T-helper 1 cell treated with Interleukin-12 subunit alpha and Interleukin-12 subunit beta and Interleukin-4 antibody, amounts not matched to agents 30 ng/mL and 1 ng/mL, for 36 hours (primary cell): ENCODE measurements around the gene MRGPRX3. TPM values are rescaled to one million over a fixed set of nuclear protein-coding genes. Genes with fewer than 3 reads are reported as not detected.
"Not testable (repeated sequence)": the region's sequence is repeated elsewhere in the genome, so short reads cannot be mapped to it uniquely, and the experiment has no call there.

Experiments
- intact Hi-C: fragments of 100-400 bp; cut with micrococcal nuclease; formaldehyde crosslinking; loops from one replicate; pipeline ENCODE4 v1.15.1; 2024
- total RNA-seq: library from RNA; stranded (reverse); gene quantifications from 2 replicates; pipeline ENCODE4 v1.2.3, GENCODE V29; 2022

The MRGPRX3 gene
- not detected in 2 replicates for total RNA-seq

- intact Hi-C loops: no loop called here
Observed at GRCh38 chr11:18132341-18132740, at the start of gene MRGPRX3. Gene MRGPRX3 (plus strand): TSS chr11:18132571. CDS start chr11:18137203, 4,632 bp downstream.

- intact Hi-C loops: no loop called here
Observed at GRCh38 chr11:18088366-18088765, 44.0 kb upstream of the MRGPRX3 start.

- intact Hi-C loops: no loop called here
Observed at GRCh38 chr11:18088966-18089365, 43.4 kb upstream of the MRGPRX3 start.

- intact Hi-C loops: no loop called here
Observed at GRCh38 chr11:18091731-18092130, 40.6 kb upstream of the MRGPRX3 start.

GRCh38 chr11:18093959-18094358 is 38.4 kb upstream of the MRGPRX3 start:
- intact Hi-C loops: no loop called here

- intact Hi-C loops: no loop called here
Observed at GRCh38 chr11:18100926-18101656, 31.3 kb upstream of the MRGPRX3 start.

- intact Hi-C loops: loop anchor here (1.0 to 5.0 kb wide), 7 partner anchors 217 to 1366 kb away; partner anchors contain the start of genes C11orf58, E2F8, GTF2H1 and HPS5
Observed at GRCh38 chr11:18105086-18105801, 27.1 kb upstream of the MRGPRX3 start.

GRCh38 chr11:18105802-18106574 is 26.4 kb upstream of the MRGPRX3 start, which contains the start of gene SAAL1:
Gene SAAL1 (minus strand): TSS chr11:18106082. CDS start chr11:18106041, 41 bp downstream.
- intact Hi-C loops: loop anchor here (1.0 to 5.0 kb wide), 14 partner anchors 93 to 1367 kb away; partner anchors contain the start of genes C11orf58, E2F8, GTF2H1 and HPS5

GRCh38 chr11:18106688-18107087 is 25.7 kb upstream of the MRGPRX3 start:
- intact Hi-C loops: loop anchor here (1.0 to 5.0 kb wide), 12 partner anchors 93 to 1136 kb away; partner anchors contain the start of genes E2F8, GTF2H1, HPS5 and LDHA

GRCh38 chr11:18108254-18108653 is 24.1 kb upstream of the MRGPRX3 start:
- intact Hi-C loops: loop anchor here (5.0 kb wide), 5 partner anchors 214 to 1134 kb away; partner anchors contain the start of genes E2F8, GTF2H1, HPS5 and RPS13

- intact Hi-C loops: no loop called here
Observed at GRCh38 chr11:18111005-18111404, 21.4 kb upstream of the MRGPRX3 start.

GRCh38 chr11:18115360-18116127 is 16.8 kb upstream of the MRGPRX3 start:
- intact Hi-C loops: loop anchor here (1.0 to 2.0 kb wide), 6 partner anchors 88 to 738 kb away; partner anchors contain the start of gene TSG101

GRCh38 chr11:18121331-18121828 is 11.0 kb upstream of the MRGPRX3 start:
- intact Hi-C loops: not testable (repeated sequence)

GRCh38 chr11:18131115-18131514 is 1.3 kb upstream of the MRGPRX3 start:
- intact Hi-C loops: not testable (repeated sequence)

GRCh38 chr11:18135308-18135707 is 2.9 kb downstream of the MRGPRX3 start:
- intact Hi-C loops: loop anchor here (5.0 kb wide), 1 partner anchor 1023 kb away; no protein-coding TSS in a partner anchor

- intact Hi-C loops: loop anchor here (5.0 kb wide), 1 partner anchor 1025 kb away; no protein-coding TSS in a partner anchor
Observed at GRCh38 chr11:18137186-18137800, 4.9 kb downstream of the MRGPRX3 start.

- intact Hi-C loops: no loop called here
Observed at GRCh38 chr11:18140145-18140544, 7.8 kb downstream of the MRGPRX3 start.

- intact Hi-C loops: no loop called here
Observed at GRCh38 chr11:18144243-18144642, 11.9 kb downstream of the MRGPRX3 start.

- intact Hi-C loops: no loop called here
Observed at GRCh38 chr11:18145025-18145424, 12.7 kb downstream of the MRGPRX3 start.

- intact Hi-C loops: no loop called here
Observed at GRCh38 chr11:18145837-18146236, 13.5 kb downstream of the MRGPRX3 start.
